ENCODE results near the gene WIPF2.
A peak's percentile ranks its signal among the peaks of the same experiment; 100 is the strongest.

The WIPF2 gene, protein sequence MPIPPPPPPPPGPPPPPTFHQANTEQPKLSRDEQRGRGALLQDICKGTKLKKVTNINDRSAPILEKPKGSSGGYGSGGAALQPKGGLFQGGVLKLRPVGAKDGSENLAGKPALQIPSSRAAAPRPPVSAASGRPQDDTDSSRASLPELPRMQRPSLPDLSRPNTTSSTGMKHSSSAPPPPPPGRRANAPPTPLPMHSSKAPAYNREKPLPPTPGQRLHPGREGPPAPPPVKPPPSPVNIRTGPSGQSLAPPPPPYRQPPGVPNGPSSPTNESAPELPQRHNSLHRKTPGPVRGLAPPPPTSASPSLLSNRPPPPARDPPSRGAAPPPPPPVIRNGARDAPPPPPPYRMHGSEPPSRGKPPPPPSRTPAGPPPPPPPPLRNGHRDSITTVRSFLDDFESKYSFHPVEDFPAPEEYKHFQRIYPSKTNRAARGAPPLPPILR

DNA sequence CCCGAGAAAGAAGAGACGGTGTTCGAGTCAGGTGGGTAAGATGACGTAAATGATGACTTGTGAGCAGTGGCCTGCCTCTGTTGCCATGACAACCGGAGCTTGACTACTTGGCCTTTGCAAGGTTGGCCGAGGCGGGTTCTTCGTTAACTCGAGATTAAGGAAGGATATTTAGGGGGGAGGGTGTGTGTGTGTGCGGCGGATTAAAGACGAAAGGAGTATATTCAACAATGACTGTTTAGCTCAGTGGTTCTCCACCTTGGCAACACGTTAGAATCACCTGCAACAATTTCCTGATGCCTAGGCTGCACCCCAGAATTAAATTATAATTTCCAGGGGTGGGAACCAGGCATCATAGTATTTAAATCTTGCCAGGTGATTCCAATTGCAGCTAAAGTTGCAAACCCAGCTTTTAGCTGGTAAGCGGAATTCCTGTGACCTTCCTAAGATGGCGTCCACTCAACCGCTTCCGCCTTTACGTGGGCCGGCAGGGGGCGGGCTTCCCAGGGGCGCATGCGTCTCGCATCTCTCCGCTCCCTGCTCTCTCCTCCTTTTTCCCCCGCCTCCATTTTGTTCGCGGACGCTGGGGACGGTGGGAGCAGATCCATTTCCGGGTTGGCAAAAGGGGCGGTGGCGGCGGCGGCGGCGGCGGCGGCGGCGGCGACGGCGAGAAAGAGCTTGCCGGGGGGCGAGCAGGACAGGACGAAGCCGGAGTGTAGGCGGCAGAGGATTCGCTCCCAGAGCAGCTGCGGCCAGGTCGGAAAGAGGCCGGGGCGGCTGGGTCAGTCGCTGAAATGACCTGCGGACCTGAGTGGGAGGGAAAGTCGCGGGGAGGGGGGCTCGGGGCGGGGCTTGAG, at the start of gene WIPF2:
Gene WIPF2 (plus strand): TSS at position 565 of the 854 bp plus-strand sequence. CDS start 37,156 bp downstream, outside the sequence.
- peak within 1 kb of the TSS; percentile 87 for H3K4me3 Mint-ChIP-seq

DNA sequence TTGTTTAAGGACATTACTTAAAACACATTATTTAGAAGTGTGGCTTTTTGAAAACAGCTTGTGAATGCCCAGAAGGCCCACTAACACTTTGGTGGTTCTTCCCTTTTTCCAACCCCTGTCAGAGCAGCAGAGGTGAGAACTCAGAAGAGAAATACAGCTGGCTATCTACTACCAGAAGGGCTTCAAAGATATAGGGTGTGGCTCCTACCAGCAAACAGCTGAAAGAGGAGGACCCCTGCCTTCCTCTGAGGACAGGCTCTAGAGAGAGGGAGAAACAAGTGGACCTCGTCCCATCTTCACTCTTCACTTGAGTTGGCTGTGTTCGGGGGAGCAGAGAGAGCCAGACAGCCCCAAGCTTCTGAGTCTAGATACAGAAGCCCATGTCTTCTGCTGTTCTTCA, 48.8 kb upstream of the WIPF2 start:
- peaks cover 11% of the 10 kb centered on the region for H3K4me1 Mint-ChIP-seq
- H3K27me3 Mint-ChIP-seq: no peaks in the 10 kb centered on the region
- H3K36me3 Mint-ChIP-seq: peaks cover 71% of the 10 kb centered on the region
- ATAC-seq: no peak
- no peaks in the 10 kb centered on the region for H3K9me3 Mint-ChIP-seq
- no peak overlapping the region for H3K27ac Mint-ChIP-seq
- no peak overlapping the region for H3K4me3 Mint-ChIP-seq

More for the DNA sequence above, at the start of gene WIPF2:
- Mint-ChIP-seq H3K36me3 (peaks cover 5% of the 10 kb centered on the region), H3K27ac (peak within 1 kb of the TSS; percentile 94), H3K27me3 (no peaks in the 10 kb centered on the region), H3K9me3 (no peaks in the 10 kb centered on the region), H3K4me1 (peaks cover 42% of the 10 kb centered on the region)
- peak; percentile 97 for ATAC-seq

DNA sequence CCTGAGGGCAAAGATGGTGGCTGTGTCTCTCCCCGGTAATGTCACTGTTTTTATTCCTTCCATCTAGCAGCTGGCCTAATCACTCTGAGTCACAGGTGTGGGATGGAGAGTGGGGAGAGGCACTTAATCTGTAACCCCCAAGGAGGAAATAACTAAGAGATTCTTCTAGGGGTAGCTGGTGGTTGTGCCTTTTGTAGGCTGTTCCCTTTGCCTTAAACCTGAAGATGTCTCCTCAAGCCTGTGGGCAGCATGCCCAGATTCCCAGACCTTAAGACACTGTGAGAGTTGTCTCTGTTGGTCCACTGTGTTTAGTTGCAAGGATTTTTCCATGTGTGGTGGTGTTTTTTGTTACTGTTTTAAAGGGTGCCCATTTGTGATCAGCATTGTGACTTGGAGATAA, 47.4 kb upstream of the WIPF2 start:
- Mint-ChIP-seq H3K9me3 (no peaks in the 10 kb centered on the region), H3K27me3 (no peaks in the 10 kb centered on the region), H3K4me1 (peaks cover 14% of the 10 kb centered on the region), H3K4me3 (no peak overlapping the region), H3K27ac (no peak overlapping the region), H3K36me3 (peaks cover 66% of the 10 kb centered on the region)
- ATAC-seq: no peak

DNA sequence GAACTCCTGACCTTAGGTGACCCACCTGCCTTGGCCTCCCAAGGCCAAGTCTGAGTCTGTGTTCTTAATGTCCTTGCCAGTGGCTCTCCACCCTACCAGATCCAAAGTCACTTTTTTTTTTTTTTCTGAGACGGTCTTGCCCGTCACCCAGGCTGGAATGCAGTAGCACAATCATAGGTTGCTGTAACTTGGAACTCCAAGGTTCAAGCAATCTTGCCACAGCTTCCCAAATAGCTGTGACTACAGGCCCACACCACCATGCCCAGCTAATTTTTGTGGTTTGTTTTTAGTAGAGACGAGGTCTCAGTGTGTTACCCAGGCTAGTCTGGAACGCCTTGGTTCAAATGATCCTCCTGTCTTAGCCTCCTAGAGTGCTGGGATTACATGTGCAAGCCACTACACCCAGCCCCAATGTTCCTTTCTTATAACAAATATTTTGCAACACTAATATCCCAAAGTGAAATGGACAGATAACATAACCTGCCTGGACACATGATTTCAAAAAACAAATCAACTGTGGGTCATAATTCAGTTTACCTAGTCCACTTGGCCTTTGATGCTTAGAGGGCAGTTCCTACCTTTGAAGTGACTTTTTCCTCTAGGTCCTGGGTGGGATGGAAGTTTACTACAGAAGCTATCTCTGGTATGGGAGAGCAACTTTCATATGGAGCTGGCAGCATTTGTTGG, 45.9 kb upstream of the WIPF2 start:
- Mint-ChIP-seq H3K4me1 (peaks cover 17% of the 10 kb centered on the region), H3K36me3 (peaks cover 56% of the 10 kb centered on the region), H3K27me3 (no peaks in the 10 kb centered on the region), H3K4me3 (no peak overlapping the region), H3K27ac (no peak overlapping the region), H3K9me3 (no peaks in the 10 kb centered on the region)
- ATAC-seq: no peak

DNA sequence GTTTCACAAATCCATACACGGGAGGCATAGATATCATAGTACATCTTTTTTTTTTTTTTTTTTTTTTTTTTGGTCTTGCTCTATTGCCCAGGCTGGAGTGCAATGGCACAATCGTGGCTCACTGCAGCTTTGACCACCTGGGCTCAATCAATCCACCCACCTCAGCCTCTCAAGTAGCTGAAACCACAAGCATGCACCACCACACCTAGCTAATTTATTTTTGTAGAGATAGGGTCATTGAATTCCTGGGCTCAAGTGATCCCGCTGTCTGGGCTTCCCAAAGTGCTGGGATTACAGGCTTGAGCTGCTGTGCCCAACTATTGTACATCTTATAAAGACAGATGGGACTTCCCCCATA, 45.3 kb upstream of the WIPF2 start:
- peaks cover 50% of the 10 kb centered on the region for H3K36me3 Mint-ChIP-seq
- no peaks in the 10 kb centered on the region for H3K27me3 Mint-ChIP-seq
- H3K27ac Mint-ChIP-seq: no peak overlapping the region
- H3K9me3 Mint-ChIP-seq: no peaks in the 10 kb centered on the region
- ATAC-seq: no peak
- peaks cover 17% of the 10 kb centered on the region for H3K4me1 Mint-ChIP-seq
- H3K4me3 Mint-ChIP-seq: no peak overlapping the region

- peaks cover 48% of the 10 kb centered on the region for H3K36me3 Mint-ChIP-seq
- no peaks in the 10 kb centered on the region for H3K27me3 Mint-ChIP-seq
- H3K27ac Mint-ChIP-seq: no peak overlapping the region
- peaks cover 16% of the 10 kb centered on the region for H3K4me1 Mint-ChIP-seq
- no peaks in the 10 kb centered on the region for H3K9me3 Mint-ChIP-seq
- ATAC-seq: no peak
- no peak overlapping the region for H3K4me3 Mint-ChIP-seq
Measured at GRCh38 chr17:40174514-40174913, 44.6 kb upstream of the WIPF2 start.

GRCh38 chr17:40175928-40176753, 43.0 kb upstream of the WIPF2 start:
- peaks cover 42% of the 10 kb centered on the region for H3K36me3 Mint-ChIP-seq
- H3K4me1 Mint-ChIP-seq: peaks cover 28% of the 10 kb centered on the region
- H3K27me3 Mint-ChIP-seq: no peaks in the 10 kb centered on the region
- H3K9me3 Mint-ChIP-seq: no peaks in the 10 kb centered on the region
- ATAC-seq: no peak
- H3K27ac Mint-ChIP-seq: no peak overlapping the region
- no peak overlapping the region for H3K4me3 Mint-ChIP-seq

DNA sequence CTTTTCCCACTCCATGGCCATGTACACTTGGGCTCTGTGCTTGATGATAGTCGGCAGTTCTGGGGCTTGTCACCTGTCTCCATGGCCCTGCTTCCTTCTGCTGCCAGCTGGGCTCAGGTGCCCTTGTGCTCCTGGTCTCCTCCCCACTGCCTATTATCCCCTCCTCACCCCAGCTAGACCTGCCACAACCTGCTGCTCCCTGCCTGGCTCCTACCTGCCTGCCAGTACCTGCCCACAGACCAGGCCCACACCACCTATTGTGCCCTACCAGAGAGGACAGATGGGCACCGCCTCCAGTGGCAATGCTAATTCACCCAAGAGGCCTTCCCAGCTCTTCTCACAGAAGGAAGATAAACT, 42.4 kb upstream of the WIPF2 start:
- ATAC-seq: no peak
- peak overlapping the region; percentile 25 for H3K27ac Mint-ChIP-seq
- no peaks in the 10 kb centered on the region for H3K9me3 Mint-ChIP-seq
- H3K36me3 Mint-ChIP-seq: peaks cover 36% of the 10 kb centered on the region
- H3K4me3 Mint-ChIP-seq: peak overlapping the region; percentile 34
- H3K4me1 Mint-ChIP-seq: peaks cover 28% of the 10 kb centered on the region
- H3K27me3 Mint-ChIP-seq: no peaks in the 10 kb centered on the region

DNA sequence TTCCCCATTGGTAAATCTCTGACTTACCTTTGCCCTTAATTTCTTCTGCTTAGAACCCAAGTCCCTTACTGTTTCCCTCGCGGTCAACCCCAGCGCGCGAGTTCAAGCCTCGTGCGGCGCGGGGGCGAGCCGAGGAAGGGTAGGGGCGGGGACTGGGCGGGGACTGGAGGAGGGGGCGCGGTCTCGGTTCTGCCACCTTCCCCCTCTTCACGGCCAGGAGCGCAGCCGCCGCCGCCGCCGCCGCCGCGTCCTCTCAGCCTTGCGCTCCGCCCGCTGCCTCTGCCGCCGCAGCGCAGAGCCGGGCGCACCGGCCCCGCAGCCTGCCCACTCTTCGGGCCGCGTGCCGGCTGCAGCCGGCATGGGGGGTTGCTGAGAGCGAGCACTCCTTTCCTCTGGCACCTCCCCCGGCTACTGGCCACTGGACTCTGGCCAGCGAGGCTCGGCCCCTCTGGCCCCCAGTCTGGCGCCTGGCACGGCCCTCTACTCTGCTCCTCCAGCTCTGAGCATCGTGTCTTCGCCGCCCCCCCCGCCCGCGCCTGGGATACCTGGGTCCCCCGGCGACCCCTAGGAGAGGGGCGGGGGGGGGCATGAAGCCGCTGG, 41.7 kb upstream of the WIPF2 start, which contains the start of gene RAPGEFL1:
Gene RAPGEFL1 (plus strand): TSS at position 196 of the 600 bp plus-strand sequence. CDS start 392 bp downstream, at position 588.
- ATAC-seq: peak; percentile 91
- peak within 1 kb of the TSS; percentile 25 for H3K27ac Mint-ChIP-seq
- peaks cover 34% of the 10 kb centered on the region for H3K36me3 Mint-ChIP-seq
- H3K9me3 Mint-ChIP-seq: no peaks in the 10 kb centered on the region
- H3K27me3 Mint-ChIP-seq: no peaks in the 10 kb centered on the region
- H3K4me1 Mint-ChIP-seq: peaks cover 28% of the 10 kb centered on the region
- peak within 1 kb of the TSS; percentile 53 for H3K4me3 Mint-ChIP-seq

GRCh38 chr17:40178021-40178601, 41.0 kb upstream of the WIPF2 start:
- H3K4me3 Mint-ChIP-seq: peak overlapping the region; percentile 53
- peaks cover 28% of the 10 kb centered on the region for H3K4me1 Mint-ChIP-seq
- H3K27me3 Mint-ChIP-seq: no peaks in the 10 kb centered on the region
- H3K9me3 Mint-ChIP-seq: no peaks in the 10 kb centered on the region
- H3K36me3 Mint-ChIP-seq: peaks cover 27% of the 10 kb centered on the region
- peak; percentile 3 for ATAC-seq
- H3K27ac Mint-ChIP-seq: no peak overlapping the region

- Mint-ChIP-seq H3K9me3 (no peaks in the 10 kb centered on the region), H3K4me3 (peak overlapping the region; percentile 53), H3K27me3 (no peaks in the 10 kb centered on the region), H3K36me3 (peaks cover 22% of the 10 kb centered on the region), H3K27ac (no peak overlapping the region), H3K4me1 (peaks cover 28% of the 10 kb centered on the region)
- ATAC-seq: no peak
Measured at GRCh38 chr17:40178660-40179059, 40.4 kb upstream of the WIPF2 start.

- no peaks in the 10 kb centered on the region for H3K27me3 Mint-ChIP-seq
- H3K4me3 Mint-ChIP-seq: no peak overlapping the region
- peaks cover 28% of the 10 kb centered on the region for H3K4me1 Mint-ChIP-seq
- H3K9me3 Mint-ChIP-seq: no peaks in the 10 kb centered on the region
- peak overlapping the region; percentile 5 for H3K27ac Mint-ChIP-seq
- ATAC-seq: peak; percentile 42
- peaks cover 12% of the 10 kb centered on the region for H3K36me3 Mint-ChIP-seq
Measured at GRCh38 chr17:40179923-40180659, 39.0 kb upstream of the WIPF2 start.

DNA sequence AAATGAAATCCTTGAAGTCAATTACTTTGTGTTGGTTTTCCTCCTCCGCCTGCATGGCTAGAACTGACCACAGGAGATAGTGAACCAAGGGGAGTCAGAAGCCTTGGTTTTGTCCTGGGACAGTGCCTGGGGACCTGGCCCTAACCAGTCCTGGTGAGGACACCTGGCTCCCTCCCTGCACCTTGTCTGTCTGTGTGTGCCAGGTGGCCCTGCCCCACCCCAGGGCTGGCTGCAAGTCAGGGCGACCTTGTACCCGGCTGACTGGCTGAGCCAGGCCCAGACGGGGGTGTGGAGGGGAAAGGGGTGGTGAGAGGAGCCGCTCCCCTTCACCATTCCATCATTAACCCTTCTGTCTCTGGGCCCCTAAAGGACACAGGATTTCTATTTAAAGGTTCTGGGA, 38.4 kb upstream of the WIPF2 start:
- no peaks in the 10 kb centered on the region for H3K9me3 Mint-ChIP-seq
- H3K4me1 Mint-ChIP-seq: peaks cover 28% of the 10 kb centered on the region
- no peak overlapping the region for H3K27ac Mint-ChIP-seq
- H3K36me3 Mint-ChIP-seq: peaks cover 12% of the 10 kb centered on the region
- H3K4me3 Mint-ChIP-seq: no peak overlapping the region
- no peaks in the 10 kb centered on the region for H3K27me3 Mint-ChIP-seq
- no peak for ATAC-seq

All from stimulated activated memory B cell treated with anti-CD40 and anti-IgM and Interleukin-4, amounts not matched to agents 10 μg/mL and 1 μg/mL and 100 μg/mL, for 72 hours (primary cell).